Body of pancreas (tissue), 4 donors: ENCODE measurements around the gene RAB6A. TPM values are rescaled to one million over a fixed set of nuclear protein-coding genes. Genes with fewer than 3 reads are reported as not detected.
A peak's percentile ranks its signal among the peaks of the same experiment; 100 is the strongest.

Source experiments
- ATAC-seq: fragments of 150-250 bp; one replicate; pipeline ENCODE4 v1.9.1; 2016
- DNase-seq, 4 donors: peaks; one replicate each; pipeline ENCODE4 v3.0.0-alpha.2; 2019
- H3K27ac ChIP-seq, 4 donors: fragments of 200-600 bp; sonication (generic); 1 replicate in 3 of 4; 2 replicates in 1 of 4; pipeline versions ENCODE4 v1.5.1 to v1.6.1; 2016 to 2019; ENCODE audit warnings: mild to moderate bottlenecking in 1 of 4, mixed read lengths in 1 of 4, moderate library complexity in 1 of 4
- H3K27me3 ChIP-seq, 2 donors: fragments of 200-600 bp; sonication (generic); one replicate each; pipeline ENCODE4 v1.6.0; 2016; ENCODE audit warnings: mild to moderate bottlenecking in 1 of 2
- H3K36me3 ChIP-seq, 2 donors: fragments of 200-600 bp; sonication (generic); replicated peaks in 1 of 2; 2 replicates each; pipeline ENCODE4 v1.5.1; 2016; ENCODE audit warnings: low read depth in 2 of 2; ENCODE audit not compliant: insufficient read depth in 1 of 2
- H3K4me1 ChIP-seq: fragments of 200-600 bp; sonication (generic); one replicate; pipeline ENCODE4 v1.6.0; 2016
- H3K4me3 ChIP-seq, 2 donors: fragments of 200-600 bp; sonication (generic); 1 replicate in 1 of 2; 2 replicates in 1 of 2; pipeline ENCODE4 v1.5.1; 2016 to 2019
- H3K9me3 ChIP-seq, 3 donors: fragments of 200-600 bp; sonication (generic); 1 replicate in 2 of 3; 2 replicates in 1 of 3; pipeline ENCODE4 v1.5.1; 2016
- POLR2A ChIP-seq, 3 donors: fragments of 450-650 bp; IDR thresholded peaks; one replicate each; pipeline ENCODE4 v1.6.1; 2016; ENCODE audit warnings: antibody characterized with exemption in 3 of 3, mild to moderate bottlenecking in 2 of 3
- WGBS, 2 donors: methylation state at CpG; one replicate each; pipeline ENCODE4 v1.1.5; 2017; 5-methylcytosine and 5-hydroxymethylcytosine counted together
- intact Hi-C: fragments of 100-400 bp; cut with DNase I; formaldehyde crosslinking; loops from one replicate; pipeline ENCODE4 v1.15.1; 2023
- total RNA-seq, 2 donors: library from RNA; depleted of rRNA; stranded (reverse); fragments of >200 nt; gene quantifications; one replicate each; pipeline ENCODE4 v1.1.0, GENCODE V29; 2016
- TF ChIP-seq, protein P1 (sequence below), 7 experiments: fragments of 450-650 bp in 4 of 7; fragments of 200-600 bp in 3 of 7; sonication (generic) in 3 of 7; IDR thresholded peaks; one replicate each; pipeline ENCODE4 v1.5.1; 2016 to 2019; ENCODE audit warnings: antibody characterized with exemption in 7 of 7

RAB6A gene
- total RNA-seq, 2 donors from 2014 or later: 54.5 to 92.0 TPM

DNA sequence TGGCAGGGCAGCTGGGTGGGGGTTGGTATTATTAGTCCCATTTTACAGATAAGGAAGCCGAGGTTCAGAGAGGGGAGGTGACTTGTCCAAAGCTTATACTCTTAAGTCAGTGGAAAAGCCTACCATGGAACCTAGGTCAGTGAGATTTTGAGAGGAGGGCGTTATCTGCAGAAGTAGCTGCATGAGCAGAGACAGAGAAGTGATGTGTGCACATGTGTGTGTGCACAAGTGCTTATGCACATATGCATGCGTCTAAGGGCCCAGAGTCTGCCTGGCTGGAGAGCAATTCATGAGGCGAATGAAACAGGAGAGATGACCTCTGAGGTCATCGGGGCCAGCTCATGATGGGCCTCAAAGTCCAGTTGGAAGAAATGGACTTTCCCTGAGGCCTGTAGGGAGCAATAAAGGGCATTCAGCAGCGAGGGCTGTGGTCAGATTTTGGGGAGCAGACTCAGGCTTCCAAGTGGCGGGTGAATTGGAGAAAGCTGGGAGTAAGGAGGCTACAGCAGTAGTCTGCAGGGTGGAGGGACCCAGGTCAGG, 106.3 kb downstream of the RAB6A start:
- DNase-seq (no peak), ATAC-seq (no peak)
- H3K27me3 ChIP-seq: no peaks in the 10 kb centered on the region
- intact Hi-C loops: no loop called here
- H3K9me3 ChIP-seq: no peaks in the 10 kb centered on the region
- H3K36me3 ChIP-seq: no peaks in the 10 kb centered on the region
- H3K4me3 ChIP-seq: no peak overlapping the region
- TF ChIP-seq, protein P1, sequence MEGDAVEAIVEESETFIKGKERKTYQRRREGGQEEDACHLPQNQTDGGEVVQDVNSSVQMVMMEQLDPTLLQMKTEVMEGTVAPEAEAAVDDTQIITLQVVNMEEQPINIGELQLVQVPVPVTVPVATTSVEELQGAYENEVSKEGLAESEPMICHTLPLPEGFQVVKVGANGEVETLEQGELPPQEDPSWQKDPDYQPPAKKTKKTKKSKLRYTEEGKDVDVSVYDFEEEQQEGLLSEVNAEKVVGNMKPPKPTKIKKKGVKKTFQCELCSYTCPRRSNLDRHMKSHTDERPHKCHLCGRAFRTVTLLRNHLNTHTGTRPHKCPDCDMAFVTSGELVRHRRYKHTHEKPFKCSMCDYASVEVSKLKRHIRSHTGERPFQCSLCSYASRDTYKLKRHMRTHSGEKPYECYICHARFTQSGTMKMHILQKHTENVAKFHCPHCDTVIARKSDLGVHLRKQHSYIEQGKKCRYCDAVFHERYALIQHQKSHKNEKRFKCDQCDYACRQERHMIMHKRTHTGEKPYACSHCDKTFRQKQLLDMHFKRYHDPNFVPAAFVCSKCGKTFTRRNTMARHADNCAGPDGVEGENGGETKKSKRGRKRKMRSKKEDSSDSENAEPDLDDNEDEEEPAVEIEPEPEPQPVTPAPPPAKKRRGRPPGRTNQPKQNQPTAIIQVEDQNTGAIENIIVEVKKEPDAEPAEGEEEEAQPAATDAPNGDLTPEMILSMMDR (IDR thresholded peaks at IDR 0.05): no peak
- TF ChIP-seq POLR2A (IDR thresholded peaks at IDR 0.05): no peak
- WGBS, 2 donors: 86 to 92% methylated on average over 7 of the region's 7 CpGs
- peaks cover 11% of the 10 kb centered on the region for H3K4me1 ChIP-seq
- H3K27ac ChIP-seq: no peak overlapping the region

DNA sequence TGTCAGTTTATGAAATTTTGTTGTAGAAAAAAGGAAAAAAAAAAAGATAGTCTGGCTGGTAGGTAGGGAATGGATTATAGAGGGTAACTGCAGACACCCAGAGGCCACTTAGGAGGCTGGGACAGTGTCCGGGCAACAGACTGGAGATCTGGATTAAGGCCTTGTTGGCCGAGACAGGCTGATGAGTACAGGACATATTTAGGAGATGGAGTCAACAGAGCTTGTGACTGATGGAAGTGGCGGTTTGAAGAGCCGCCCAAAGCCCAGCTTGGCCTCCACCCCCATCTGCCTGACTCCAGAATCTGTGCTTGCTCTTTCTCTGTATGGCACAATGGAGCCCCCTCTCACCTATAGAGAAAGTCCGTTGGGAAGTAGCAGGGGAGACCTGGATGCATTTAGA, 106.9 kb downstream of the RAB6A start:
- no peaks in the 10 kb centered on the region for H3K27me3 ChIP-seq
- intact Hi-C loops: no loop called here
- no peaks in the 10 kb centered on the region for H3K9me3 ChIP-seq
- no peaks in the 10 kb centered on the region for H3K36me3 ChIP-seq
- no peak for DNase-seq
- no peak overlapping the region for H3K4me3 ChIP-seq
- ATAC-seq: no peak
- TF ChIP-seq, protein P1 (IDR thresholded peaks at IDR 0.05): no peak
- no peak for TF ChIP-seq POLR2A (IDR thresholded peaks at IDR 0.05)
- no peak overlapping the region for H3K27ac ChIP-seq
- peaks cover 11% of the 10 kb centered on the region for H3K4me1 ChIP-seq
- WGBS, 2 donors: 87 to 88% methylated on average over 5 of the region's 5 CpGs

DNA sequence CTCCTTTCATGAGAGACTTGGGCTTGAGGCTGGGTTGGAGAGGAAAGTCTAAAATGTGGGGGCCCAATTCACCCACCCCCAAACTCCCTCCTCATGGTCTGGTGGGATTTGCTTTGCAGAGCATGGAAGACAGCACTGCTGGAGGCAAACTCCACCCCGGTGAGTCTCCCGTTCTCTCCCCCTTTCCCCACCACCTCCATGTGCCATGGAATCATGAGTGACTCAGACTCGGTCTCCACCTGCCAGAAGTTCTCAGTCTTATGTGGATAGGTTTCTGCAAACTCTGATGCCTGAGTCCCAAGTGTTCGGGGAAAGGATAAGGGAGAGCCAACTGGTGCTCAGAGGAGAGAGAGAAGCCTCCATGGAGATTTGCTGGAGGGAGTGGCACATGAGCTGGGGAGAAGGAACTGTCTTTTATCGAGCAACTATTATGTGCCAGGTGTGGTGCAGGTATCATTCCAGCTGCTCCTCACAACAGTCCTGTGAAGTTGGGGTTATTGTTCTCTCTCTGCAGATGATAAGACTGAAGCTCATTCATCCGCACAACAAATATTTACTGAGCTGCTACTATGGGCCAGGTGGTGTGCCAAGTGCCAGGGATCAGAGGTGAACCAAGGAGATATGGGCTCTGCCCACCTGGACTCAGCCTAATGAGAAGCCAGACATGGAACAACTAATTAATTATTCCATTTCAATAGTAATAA, 107.9 kb downstream of the RAB6A start:
- WGBS, 2 donors: 72 to 74% methylated on average over 6 of the region's 6 CpGs
- ATAC-seq: no peak
- intact Hi-C loops: no loop called here
- H3K4me1 ChIP-seq: peaks cover 12% of the 10 kb centered on the region
- peak overlapping the region in 3 of 4 donors; percentile 47 to 63 (median 54) for H3K27ac ChIP-seq
- H3K9me3 ChIP-seq: no peaks in the 10 kb centered on the region
- no peaks in the 10 kb centered on the region for H3K36me3 ChIP-seq
- no peaks in the 10 kb centered on the region for H3K27me3 ChIP-seq
- no peak overlapping the region for H3K4me3 ChIP-seq
- TF ChIP-seq, protein P1 (IDR thresholded peaks at IDR 0.05): no peak
- no peak for TF ChIP-seq POLR2A (IDR thresholded peaks at IDR 0.05)
- no peak for DNase-seq

DNA sequence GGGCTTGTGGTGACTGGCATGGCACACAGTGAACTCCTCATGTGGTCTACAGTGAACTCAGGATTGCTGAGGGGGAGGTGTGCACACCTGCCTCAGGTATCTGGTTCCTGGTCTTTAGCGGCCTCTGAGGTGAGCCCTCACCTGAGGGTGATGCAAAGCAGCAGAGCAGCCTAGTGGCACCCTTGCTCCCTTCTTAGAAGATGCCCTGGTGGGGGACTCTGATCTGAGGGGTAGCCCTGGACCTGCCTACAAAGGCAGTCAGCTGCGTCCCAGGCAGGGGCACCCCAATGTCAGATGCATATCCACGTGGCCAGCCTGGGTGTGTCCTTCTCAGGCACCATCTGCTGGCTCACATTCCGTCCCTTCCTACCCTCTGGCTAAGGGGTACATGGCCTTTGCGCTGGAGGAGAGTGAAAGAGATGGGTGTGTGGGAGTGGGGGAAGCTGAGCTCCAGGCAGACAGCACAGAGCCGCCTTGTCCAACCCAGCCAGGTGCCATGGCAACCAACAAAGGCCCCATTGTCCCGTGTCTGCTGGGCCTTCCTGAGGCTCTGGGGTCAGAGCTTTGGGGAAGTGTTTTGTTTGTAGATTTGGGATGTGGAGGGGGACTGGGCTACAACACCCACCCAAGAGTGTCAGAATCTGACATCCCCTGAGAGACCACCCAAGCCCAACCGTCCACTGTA, 108.7 kb downstream of the RAB6A start:
- Histone ChIP-seq H3K27ac (peak overlapping the region in 3 of 4 donors; percentile 47 to 63 (median 54)), H3K9me3 (no peaks in the 10 kb centered on the region), H3K36me3 (no peaks in the 10 kb centered on the region), H3K27me3 (no peaks in the 10 kb centered on the region), H3K4me3 (no peak overlapping the region), H3K4me1 (peaks cover 18% of the 10 kb centered on the region)
- DNase-seq (peak; percentile 46 to 71 (median 67)), ATAC-seq (peak; percentile 60)
- 59 to 61% methylated on average over 6 to 8 of the region's 8 CpGs for WGBS, 2 donors
- intact Hi-C loops: no loop called here
- TF ChIP-seq, protein P1 (IDR thresholded peaks at IDR 0.05): no peak
- TF ChIP-seq POLR2A (IDR thresholded peaks at IDR 0.05): no peak
